SK-N-SH (cell line): Measurements from ENCODE around the gene WDR17.

Experiments used
- CHD2 ChIP-seq: fragments of 150-350 bp; IDR thresholded peaks from 2 replicates; pipeline ENCODE4 v1.6.1; 2018; ENCODE audit warnings: low read length; ENCODE audit not compliant: partially characterized antibody
- CTCF ChIP-seq: fragments of 200-600 bp; sonication (generic); IDR thresholded peaks from 2 replicates; pipeline ENCODE4 v1.6.1; 2017; ENCODE audit warnings: antibody characterized with exemption, mild to moderate bottlenecking, moderate library complexity
- EZH2phosphoT487 ChIP-seq: fragments of 200-600 bp; sonication (generic); IDR thresholded peaks from 2 replicates; pipeline ENCODE4 v1.6.1; 2017; ENCODE audit warnings: low read depth, mixed run types, mild to moderate bottlenecking, antibody characterized with exemption, moderate library complexity, borderline replicate concordance
- FOXJ3 ChIP-seq: sonication (generic); formaldehyde crosslinking; IDR thresholded peaks from 2 replicates; pipeline ENCODE4 v1.5.1; 2020; ENCODE audit warnings: mild to moderate bottlenecking, missing genetic modification reagents
- FOXM1 ChIP-seq: IDR thresholded peaks from 2 replicates; pipeline ENCODE4 v1.4.0; 2012; ENCODE audit warnings: low read depth, mild to moderate bottlenecking
- MAX ChIP-seq: IDR thresholded peaks from 2 replicates; pipeline ENCODE4 v1.4.0; 2012; ENCODE audit warnings: low read depth
- RAD21 ChIP-seq: IDR thresholded peaks from 2 replicates; pipeline ENCODE4 v1.6.1; 2012; ENCODE audit warnings: mild to moderate bottlenecking, low read length
- REST ChIP-seq: IDR thresholded peaks from 2 replicates; pipeline ENCODE4 v1.6.1; 2012; ENCODE audit warnings: mild to moderate bottlenecking, low read depth, low read length, moderate library complexity
- RXRA ChIP-seq: IDR thresholded peaks from 2 replicates; pipeline ENCODE4 v1.4.0; 2012; ENCODE audit warnings: low read depth, mild to moderate bottlenecking, borderline replicate concordance
- USF2 ChIP-seq: fragments of 150-350 bp; IDR thresholded peaks from 2 replicates; pipeline ENCODE4 v1.6.1; 2017; ENCODE audit warnings: antibody characterized with exemption, low read length, low read depth, borderline replicate concordance
- ZBTB33 ChIP-seq: IDR thresholded peaks from 2 replicates; pipeline ENCODE4 v1.4.0; 2012; ENCODE audit warnings: low read depth, borderline replicate concordance

GRCh38 chr4:176052744-176053143, 12.9 kb upstream of the WDR17 start:
- TF ChIP-seq RXRA = no peak
- no peak for TF ChIP-seq CTCF
- TF ChIP-seq RAD21 = no peak
- no peak for TF ChIP-seq ZBTB33
- no peak for TF ChIP-seq EZH2phosphoT487
- TF ChIP-seq CHD2 = no peak
- TF ChIP-seq MAX = no peak
- TF ChIP-seq REST = no peak
- TF ChIP-seq FOXM1 = no peak
- no peak for TF ChIP-seq USF2
- no peak for TF ChIP-seq FOXJ3 (CRISPR knock-in tag)
